GM18502 (cell line): Measurements from ENCODE around the gene GPR84.

Experiments
- ATAC-seq: cut with Tn5 transposase; IDR thresholded peaks from one replicate; pipeline ENCODE4 v1.9.1; 2021; ENCODE audit warnings: mild to moderate bottlenecking; ENCODE audit not compliant: unreplicated experiment, poor library complexity

Gene GPR84

GRCh38 chr12:54392485-54393206 lies 28.4 kb upstream of the GPR84 start:
- ATAC-seq = no peak

GRCh38 chr12:54390668-54391551 lies 26.6 kb upstream of the GPR84 start:
- peak; percentile 71 for ATAC-seq

- no peak for ATAC-seq
Measured at GRCh38 chr12:54390176-54390667, 25.9 kb upstream of the GPR84 start.

- ATAC-seq = no peak
Measured at GRCh38 chr12:54389607-54390175, 25.4 kb upstream of the GPR84 start.

- no peak for ATAC-seq
Measured at GRCh38 chr12:54389134-54389508, 24.8 kb upstream of the GPR84 start.

GRCh38 chr12:54388237-54389133 lies 24.2 kb upstream of the GPR84 start:
- no peak for ATAC-seq

GRCh38 chr12:54387114-54387467 lies 22.8 kb upstream of the GPR84 start:
- ATAC-seq = no peak

GRCh38 chr12:54386403-54387113 lies 22.3 kb upstream of the GPR84 start:
- ATAC-seq = no peak

- ATAC-seq = peak; percentile 44
Measured at GRCh38 chr12:54385251-54385914, 21.1 kb upstream of the GPR84 start.

- ATAC-seq = peak; percentile 65
Measured at GRCh38 chr12:54384591-54385041, 20.3 kb upstream of the GPR84 start, which contains the start of gene ZNF385A. ZNF385A (minus strand) TSS chr12:54384733; CDS start chr12:54384514, 219 bp downstream.

- ATAC-seq = no peak
Measured at GRCh38 chr12:54383041-54383609, 18.8 kb upstream of the GPR84 start.

- ATAC-seq = no peak
Measured at GRCh38 chr12:54381136-54381535, 16.9 kb upstream of the GPR84 start.

GRCh38 chr12:54379398-54380201 lies 15.3 kb upstream of the GPR84 start:
- ATAC-seq = peak; percentile 68

- no peak for ATAC-seq
Measured at GRCh38 chr12:54378796-54379397, 14.6 kb upstream of the GPR84 start.

- ATAC-seq = no peak
Measured at GRCh38 chr12:54377797-54378515, 13.7 kb upstream of the GPR84 start.

- no peak for ATAC-seq
Measured at GRCh38 chr12:54377007-54377406, 12.7 kb upstream of the GPR84 start.

GRCh38 chr12:54376596-54376995 lies 12.3 kb upstream of the GPR84 start:
- ATAC-seq = no peak
